Mesenchymal stem cell (in vitro differentiated cells and primary cell): ENCODE measurements around the gene BEND7.

ENCODE experiments used
- DNase-seq: peaks from one replicate; pipeline ENCODE4 v3.0.0-alpha.2; 2013
- H2AFZ ChIP-seq: one replicate; pipeline ENCODE4 v1.6.1; 2013; ENCODE audit warnings: low read depth, mild to moderate bottlenecking, control low read depth, inconsistent platforms, low read length, moderate library complexity
- H2AK5ac ChIP-seq: 2 replicates; pipeline ENCODE4 v1.6.1; 2013; ENCODE audit warnings: low read length, moderate library complexity, mild to moderate bottlenecking, inconsistent platforms; ENCODE audit not compliant: severe bottlenecking
- H2BK120ac ChIP-seq: one replicate; pipeline ENCODE4 v1.6.1; 2013; ENCODE audit warnings: low read depth, mild to moderate bottlenecking, inconsistent platforms, low read length, moderate library complexity
- H2BK12ac ChIP-seq, 2 experiments: one replicate each; pipeline ENCODE4 v1.6.1; 2013; ENCODE audit warnings: inconsistent platforms in 2 of 2, low read length in 2 of 2, mild to moderate bottlenecking in 2 of 2, moderate library complexity in 2 of 2, control low read depth in 1 of 2
- H2BK15ac ChIP-seq: one replicate; pipeline ENCODE4 v1.6.1; 2013; ENCODE audit warnings: mild to moderate bottlenecking, low read depth, inconsistent platforms; ENCODE audit not compliant: poor library complexity, severe bottlenecking
- H2BK5ac ChIP-seq: 2 replicates; pipeline ENCODE4 v1.6.1; 2013; ENCODE audit warnings: low read depth, mild to moderate bottlenecking, low read length, control low read depth, inconsistent platforms; ENCODE audit not compliant: poor library complexity, severe bottlenecking
- H3K14ac ChIP-seq, 2 experiments: one replicate each; pipeline ENCODE4 v1.6.1; 2013; ENCODE audit warnings: inconsistent platforms in 2 of 2, low read length in 2 of 2, control low read depth in 1 of 2, mild to moderate bottlenecking in 1 of 2, moderate library complexity in 1 of 2
- H3K18ac ChIP-seq, 2 experiments: one replicate each; pipeline ENCODE4 v1.6.1; 2013; ENCODE audit warnings: inconsistent platforms in 2 of 2, low read length in 2 of 2, control low read depth in 1 of 2, low read depth in 1 of 2, mild to moderate bottlenecking in 1 of 2
- H3K23ac ChIP-seq, 2 experiments: one replicate each; pipeline ENCODE4 v1.6.1; 2013; ENCODE audit warnings: inconsistent platforms in 2 of 2, low read length in 2 of 2, mild to moderate bottlenecking in 2 of 2, moderate library complexity in 2 of 2, control low read depth in 1 of 2
- H3K27ac ChIP-seq: 2 replicates; pipeline ENCODE4 v1.5.1; 2013; ENCODE audit warnings: mild to moderate bottlenecking, moderate library complexity, low read length, control low read depth, inconsistent platforms; ENCODE audit not compliant: poor library complexity, severe bottlenecking
- H3K27me3 ChIP-seq, 2 experiments: 2 replicates each; pipeline versions ENCODE4 v1.6.1 to v1.7.0; 2013; ENCODE audit warnings: low read length in 2 of 2, mild to moderate bottlenecking in 2 of 2, moderate library complexity in 2 of 2, control low read depth in 1 of 2, inconsistent platforms in 1 of 2; ENCODE audit not compliant: control insufficient read depth in 1 of 2, insufficient read depth in 1 of 2
- H3K36me3 ChIP-seq, 2 experiments: 2 replicates each; pipeline versions ENCODE4 v1.6.1 to v1.7.0; 2013; ENCODE audit warnings: low read length in 2 of 2, control low read depth in 1 of 2, inconsistent platforms in 1 of 2, low read depth in 1 of 2, mild to moderate bottlenecking in 1 of 2; ENCODE audit not compliant: insufficient read depth in 2 of 2, control insufficient read depth in 1 of 2
- H3K4ac ChIP-seq, 2 experiments: one replicate each; pipeline ENCODE4 v1.6.1; 2013; ENCODE audit warnings: inconsistent platforms in 2 of 2, low read length in 2 of 2, mild to moderate bottlenecking in 2 of 2, moderate library complexity in 2 of 2, control low read depth in 1 of 2, low read depth in 1 of 2
- H3K4me1 ChIP-seq: 2 replicates; pipeline ENCODE4 v1.6.1; 2013; ENCODE audit warnings: low read depth, low read length, control low read depth; ENCODE audit not compliant: control insufficient read depth, insufficient read depth
- H3K4me2 ChIP-seq: 2 replicates; pipeline ENCODE4 v1.6.1; 2013; ENCODE audit warnings: low read length, mild to moderate bottlenecking, inconsistent platforms; ENCODE audit not compliant: poor library complexity, severe bottlenecking
- H3K4me3 ChIP-seq, 2 experiments: 2 replicates each; pipeline versions ENCODE4 v1.5.1 to v1.7.0; 2013; ENCODE audit warnings: low read length in 2 of 2, mild to moderate bottlenecking in 2 of 2, control low read depth in 1 of 2, low read depth in 1 of 2; ENCODE audit not compliant: insufficient read depth in 1 of 2
- H3K79me1 ChIP-seq: replicated peaks from 2 replicates; pipeline ENCODE4 v1.6.1; 2013; ENCODE audit warnings: mild to moderate bottlenecking, control low read depth, low read length, inconsistent platforms; ENCODE audit not compliant: poor library complexity, severe bottlenecking
- H3K9ac ChIP-seq: 2 replicates; pipeline ENCODE4 v1.7.0; 2013; ENCODE audit warnings: mild to moderate bottlenecking, low read length, moderate library complexity
- H3K9me3 ChIP-seq: 2 replicates; pipeline ENCODE4 v1.7.0; 2013; ENCODE audit warnings: mild to moderate bottlenecking, low read length; ENCODE audit not compliant: control insufficient read depth
- H4K8ac ChIP-seq: one replicate; pipeline ENCODE4 v1.6.1; 2013; ENCODE audit warnings: inconsistent platforms, mild to moderate bottlenecking, low read length, moderate library complexity
- H4K91ac ChIP-seq: one replicate; pipeline ENCODE4 v1.6.1; 2013; ENCODE audit warnings: mild to moderate bottlenecking, low read length, inconsistent platforms
- WGBS: methylation state at CpG from one replicate; pipeline ENCODE4 v1.1.7; 2013; ENCODE audit warnings: mixed read lengths; 5-methylcytosine and 5-hydroxymethylcytosine counted together

The BEND7 gene

GRCh38 chr10:13520194-13520593, 8.6 kb downstream of the BEND7 start:
- Histone ChIP-seq H3K27me3 (peaks cover 0 to 3% of the 10 kb centered on the region in 2 experiments), H2AFZ (no peak overlapping the region), H2BK5ac (no peak overlapping the region), H2BK120ac (no peak overlapping the region), H3K4me3 (no peak overlapping the region), H2AK5ac (no peak overlapping the region), H3K4me1 (peaks cover 2% of the 10 kb centered on the region), H3K18ac (no peak overlapping the region), H2BK15ac (no peak overlapping the region), H4K8ac (no peak overlapping the region), H4K91ac (no peak overlapping the region), H3K9ac (no peak overlapping the region), H3K4ac (no peak overlapping the region), H3K4me2 (no peak overlapping the region), H3K14ac (no peak overlapping the region), H2BK12ac (no peak overlapping the region), H3K79me1 (peaks cover 38% of the 10 kb centered on the region), H3K9me3 (no peaks in the 10 kb centered on the region), H3K27ac (no peak overlapping the region), H3K23ac (no peak overlapping the region), H3K36me3 (peaks cover 3 to 25% of the 10 kb centered on the region in 2 experiments)
- DNase-seq = no peak
- WGBS = 84% methylated on average over 8 of the region's 8 CpGs

- Histone ChIP-seq H3K9me3 (no peaks in the 10 kb centered on the region), H3K4me3 (no peak overlapping the region), H3K27ac (no peak overlapping the region), H3K23ac (no peak overlapping the region), H4K8ac (no peak overlapping the region), H2BK15ac (no peak overlapping the region), H2AK5ac (no peak overlapping the region), H3K27me3 (peaks cover 0 to 3% of the 10 kb centered on the region in 2 experiments), H2BK5ac (no peak overlapping the region), H3K79me1 (peaks cover 33% of the 10 kb centered on the region), H3K14ac (no peak overlapping the region), H4K91ac (no peak overlapping the region), H2AFZ (no peak overlapping the region), H3K36me3 (peaks cover 3 to 22% of the 10 kb centered on the region in 2 experiments), H3K9ac (no peak overlapping the region), H2BK120ac (no peak overlapping the region), H3K4ac (no peak overlapping the region), H3K4me1 (peaks cover 2% of the 10 kb centered on the region), H3K18ac (no peak overlapping the region), H2BK12ac (no peak overlapping the region), H3K4me2 (no peak overlapping the region)
- DNase-seq = peak; percentile 19
- WGBS = 44% methylated on average over 6 of the region's 8 CpGs
Measured at GRCh38 chr10:13518076-13518692, 10.6 kb downstream of the BEND7 start.

- 93% methylated on average over 10 of the region's 10 CpGs for WGBS
- Histone ChIP-seq H3K4me3 (no peak overlapping the region), H3K9ac (no peak overlapping the region), H3K36me3 (peaks cover 3 to 22% of the 10 kb centered on the region in 2 experiments), H2AFZ (no peak overlapping the region), H4K91ac (no peak overlapping the region), H3K27me3 (peaks cover 0 to 3% of the 10 kb centered on the region in 2 experiments), H2BK12ac (no peak overlapping the region), H3K23ac (no peak overlapping the region), H3K27ac (no peak overlapping the region), H4K8ac (no peak overlapping the region), H3K18ac (no peak overlapping the region), H3K79me1 (peaks cover 34% of the 10 kb centered on the region), H2BK15ac (no peak overlapping the region), H2BK5ac (no peak overlapping the region), H3K4me2 (no peak overlapping the region), H2BK120ac (no peak overlapping the region), H3K9me3 (no peaks in the 10 kb centered on the region), H3K4ac (no peak overlapping the region), H3K4me1 (peaks cover 2% of the 10 kb centered on the region), H3K14ac (no peak overlapping the region), H2AK5ac (no peak overlapping the region)
- no peak for DNase-seq
Measured at GRCh38 chr10:13517675-13518074, 11.1 kb downstream of the BEND7 start.

GRCh38 chr10:13516176-13516575, 12.6 kb downstream of the BEND7 start:
- no peak overlapping the region for H3K4me3 ChIP-seq
- H2BK15ac ChIP-seq = no peak overlapping the region
- peaks cover 27% of the 10 kb centered on the region for H3K79me1 ChIP-seq
- H2AK5ac ChIP-seq = no peak overlapping the region
- no peak overlapping the region for H2AFZ ChIP-seq
- no peak overlapping the region for H3K4me2 ChIP-seq
- no peak overlapping the region for H3K9ac ChIP-seq
- H4K8ac ChIP-seq = no peak overlapping the region
- H3K18ac ChIP-seq = no peak overlapping the region
- peaks cover 2% of the 10 kb centered on the region for H3K4me1 ChIP-seq
- peaks cover 3 to 17% of the 10 kb centered on the region in 2 experiments for H3K36me3 ChIP-seq
- 90% methylated on average over 13 of the region's 13 CpGs for WGBS
- no peak overlapping the region for H2BK120ac ChIP-seq
- H4K91ac ChIP-seq = no peak overlapping the region
- H3K9me3 ChIP-seq = no peaks in the 10 kb centered on the region
- no peak overlapping the region for H3K27ac ChIP-seq
- no peaks in the 10 kb centered on the region for H3K27me3 ChIP-seq
- H3K14ac ChIP-seq = no peak overlapping the region
- no peak overlapping the region for H3K23ac ChIP-seq
- H2BK12ac ChIP-seq = no peak overlapping the region
- H2BK5ac ChIP-seq = no peak overlapping the region
- DNase-seq = no peak
- no peak overlapping the region for H3K4ac ChIP-seq
